ENCODE measurements around the gene C1orf52. TPM values are rescaled to one million over a fixed set of nuclear protein-coding genes. Genes with fewer than 3 reads are reported as not detected.
"Not testable (repeated sequence)": the region's sequence is repeated elsewhere in the genome, so short reads cannot be mapped to it uniquely, and the experiment has no call there.

The C1orf52 gene
- total RNA-seq, 1 donor from 2014 or later = 11.1 TPM

DNA sequence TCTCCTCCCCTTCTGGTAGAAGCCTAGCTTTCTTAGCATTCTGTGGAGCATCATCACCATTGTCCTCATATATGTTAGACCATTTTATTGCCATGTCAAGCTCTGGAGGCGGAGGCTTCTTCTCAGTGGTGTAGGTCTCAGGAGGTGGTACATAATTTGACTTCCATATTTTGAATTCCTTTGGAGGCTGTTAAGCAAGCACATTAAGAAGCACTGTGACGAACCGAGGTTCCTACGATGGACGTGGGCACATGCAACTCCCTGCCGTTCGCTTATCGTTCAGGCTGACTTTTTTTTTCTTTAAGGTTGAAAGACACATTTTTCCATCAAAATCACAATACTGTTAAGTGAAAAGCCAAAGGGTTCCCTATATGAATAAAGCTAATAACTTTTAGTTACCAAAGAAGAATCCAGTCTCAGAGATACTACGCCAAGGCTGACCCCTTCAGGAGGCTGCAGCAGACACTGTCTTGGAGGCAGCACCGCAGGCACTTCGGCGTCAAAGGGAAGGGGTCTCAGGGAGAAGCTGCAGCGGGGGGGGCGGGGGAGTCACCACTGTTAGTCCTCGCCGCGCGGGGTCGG lies 835 bp downstream of the C1orf52 start:
- peaks cover 3% of the 10 kb centered on the region for H3K36me3 ChIP-seq (ENCODE audit: control insufficient read depth, insufficient read depth, low read length)
- DNase-seq (ENCODE audit: low read depth) (no peak), FAIRE-seq (no peak)
- H3K4me3 ChIP-seq (ENCODE audit: low read depth, low read length) = peak overlapping the region; percentile 99
- TF ChIP-seq, protein P1, sequence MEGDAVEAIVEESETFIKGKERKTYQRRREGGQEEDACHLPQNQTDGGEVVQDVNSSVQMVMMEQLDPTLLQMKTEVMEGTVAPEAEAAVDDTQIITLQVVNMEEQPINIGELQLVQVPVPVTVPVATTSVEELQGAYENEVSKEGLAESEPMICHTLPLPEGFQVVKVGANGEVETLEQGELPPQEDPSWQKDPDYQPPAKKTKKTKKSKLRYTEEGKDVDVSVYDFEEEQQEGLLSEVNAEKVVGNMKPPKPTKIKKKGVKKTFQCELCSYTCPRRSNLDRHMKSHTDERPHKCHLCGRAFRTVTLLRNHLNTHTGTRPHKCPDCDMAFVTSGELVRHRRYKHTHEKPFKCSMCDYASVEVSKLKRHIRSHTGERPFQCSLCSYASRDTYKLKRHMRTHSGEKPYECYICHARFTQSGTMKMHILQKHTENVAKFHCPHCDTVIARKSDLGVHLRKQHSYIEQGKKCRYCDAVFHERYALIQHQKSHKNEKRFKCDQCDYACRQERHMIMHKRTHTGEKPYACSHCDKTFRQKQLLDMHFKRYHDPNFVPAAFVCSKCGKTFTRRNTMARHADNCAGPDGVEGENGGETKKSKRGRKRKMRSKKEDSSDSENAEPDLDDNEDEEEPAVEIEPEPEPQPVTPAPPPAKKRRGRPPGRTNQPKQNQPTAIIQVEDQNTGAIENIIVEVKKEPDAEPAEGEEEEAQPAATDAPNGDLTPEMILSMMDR (IDR thresholded peaks at IDR 0.05; ENCODE audit: insufficient read depth, low read length, severe bottlenecking) = no peak
- H3K27me3 ChIP-seq (ENCODE audit: control insufficient read depth, insufficient read depth, low read length) = no peaks in the 10 kb centered on the region

- FAIRE-seq; DNase-seq (ENCODE audit: low read depth); H3K4me3 ChIP-seq (ENCODE audit: low read depth, low read length): not testable (repeated sequence)
These were observed 10.4 kb downstream of the C1orf52 start for GRCh38 chr1:85249042-85249441.

DNA sequence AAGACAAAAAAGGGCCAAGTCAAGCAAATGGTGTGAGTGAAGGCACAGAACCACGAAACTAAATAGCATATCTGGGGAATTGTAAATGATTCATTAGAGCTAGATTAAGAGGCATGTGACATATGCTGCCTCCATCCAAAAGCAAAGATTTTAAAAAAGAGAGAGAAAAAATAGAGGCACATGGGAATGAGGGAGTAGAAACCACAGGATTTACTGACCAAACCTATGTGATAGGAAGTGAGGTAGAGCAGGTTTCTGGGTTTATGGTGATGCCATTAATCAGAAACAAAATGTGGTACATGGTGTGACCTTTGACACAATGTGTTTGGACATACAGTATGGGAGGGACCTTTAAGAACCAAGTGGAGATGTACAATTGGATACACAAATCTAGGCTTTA lies 13.6 kb downstream of the C1orf52 start:
- no peaks in the 10 kb centered on the region for H3K36me3 ChIP-seq (ENCODE audit: control insufficient read depth, insufficient read depth, low read length)
- no peak for DNase-seq (ENCODE audit: low read depth)
- no peaks in the 10 kb centered on the region for H3K27me3 ChIP-seq (ENCODE audit: control insufficient read depth, insufficient read depth, low read length)
- H3K4me3 ChIP-seq (ENCODE audit: low read depth, low read length) = no peak overlapping the region
- FAIRE-seq = no peak
- TF ChIP-seq, protein P1 (IDR thresholded peaks at IDR 0.05; ENCODE audit: insufficient read depth, low read length, severe bottlenecking) = no peak

More at GRCh38 chr1:85249042-85249441, 10.4 kb downstream of the C1orf52 start:
- not testable (repeated sequence) for H3K36me3 ChIP-seq (ENCODE audit: control insufficient read depth, insufficient read depth, low read length); H3K27me3 ChIP-seq (ENCODE audit: control insufficient read depth, insufficient read depth, low read length)

DNA sequence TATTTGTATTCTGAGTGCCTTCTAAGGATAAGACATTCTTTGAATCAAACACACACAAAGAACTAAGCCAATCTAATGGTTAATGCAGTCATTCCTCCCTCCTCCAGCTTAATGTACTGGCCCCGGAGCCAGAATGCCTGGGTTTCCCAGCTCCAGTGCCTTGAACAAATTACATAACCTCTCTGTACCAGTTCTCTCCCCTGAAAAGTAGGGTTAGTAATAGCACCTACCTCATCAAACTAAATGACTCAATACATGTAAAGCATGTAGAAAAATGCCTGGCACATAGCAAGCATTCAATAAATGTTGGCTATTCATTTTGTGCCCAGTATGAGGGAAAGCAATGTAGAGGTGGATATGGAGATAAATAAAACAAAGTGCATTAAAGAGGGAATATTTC lies 14.0 kb downstream of the C1orf52 start:
- Histone ChIP-seq H3K36me3 (ENCODE audit: control insufficient read depth, insufficient read depth, low read length) (no peaks in the 10 kb centered on the region), H3K27me3 (ENCODE audit: control insufficient read depth, insufficient read depth, low read length) (no peaks in the 10 kb centered on the region), H3K4me3 (ENCODE audit: low read depth, low read length) (no peak overlapping the region)
- no peak for FAIRE-seq
- TF ChIP-seq, protein P1 (IDR thresholded peaks at IDR 0.05; ENCODE audit: insufficient read depth, low read length, severe bottlenecking) = no peak
- DNase-seq (ENCODE audit: low read depth) = peak; percentile 72

GRCh38 chr1:85244271-85245061 lies 15.0 kb downstream of the C1orf52 start:
- TF ChIP-seq, protein P1 (IDR thresholded peaks at IDR 0.05; ENCODE audit: insufficient read depth, low read length, severe bottlenecking) = no peak
- Histone ChIP-seq H3K4me3 (ENCODE audit: low read depth, low read length) (no peak overlapping the region), H3K36me3 (ENCODE audit: control insufficient read depth, insufficient read depth, low read length) (no peaks in the 10 kb centered on the region), H3K27me3 (ENCODE audit: control insufficient read depth, insufficient read depth, low read length) (no peaks in the 10 kb centered on the region)
- DNase-seq (ENCODE audit: low read depth) (no peak), FAIRE-seq (no peak)

DNA sequence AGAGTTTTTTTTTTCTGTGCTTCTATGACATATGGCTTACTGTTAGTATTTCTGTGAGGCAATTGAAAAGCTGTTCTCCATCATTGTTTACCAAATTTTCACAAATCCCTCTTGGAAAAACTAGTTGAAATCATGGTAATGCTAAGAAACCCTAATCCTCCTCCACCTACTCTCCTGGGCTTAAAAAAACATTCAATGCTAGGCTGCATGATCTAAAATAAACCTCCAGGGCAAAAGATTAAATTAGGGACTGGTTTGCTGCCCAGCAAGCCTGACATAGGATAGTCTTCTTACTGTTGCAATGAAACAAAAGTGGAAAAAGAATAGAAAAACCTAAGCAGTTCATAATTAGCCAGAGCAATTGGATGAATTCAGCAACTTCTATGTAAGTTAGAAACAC lies 16.1 kb downstream of the C1orf52 start:
- Histone ChIP-seq H3K4me3 (ENCODE audit: low read depth, low read length) (no peak overlapping the region), H3K27me3 (ENCODE audit: control insufficient read depth, insufficient read depth, low read length) (no peaks in the 10 kb centered on the region), H3K36me3 (ENCODE audit: control insufficient read depth, insufficient read depth, low read length) (no peaks in the 10 kb centered on the region)
- DNase-seq (ENCODE audit: low read depth) (no peak), FAIRE-seq (no peak)
- TF ChIP-seq, protein P1 (IDR thresholded peaks at IDR 0.05; ENCODE audit: insufficient read depth, low read length, severe bottlenecking) = no peak

Data from bronchial epithelial cell (primary cell).